ENCODE measurements around the gene EVA1C. TPM values are rescaled to one million over a fixed set of nuclear protein-coding genes. Genes with fewer than 3 reads are reported as not detected.
"Not testable (repeated sequence)": the region's sequence is repeated elsewhere in the genome, so short reads cannot be mapped to it uniquely, and the experiment has no call there.

EVA1C gene
- total and polyA plus RNA-seq, 2 experiments from 2014 or later: 2.2 to 3.4 TPM

GRCh38 chr21:32366191-32366590 lies 46.3 kb upstream of the EVA1C start:
- peaks cover 3% of the 10 kb centered on the region for H3K36me3 ChIP-seq (replicated peaks; ENCODE audit: insufficient read depth, low read depth)
- H3K4me2 ChIP-seq: no peak overlapping the region
- no peaks in the 10 kb centered on the region for H3K79me2 ChIP-seq
- H4K20me1 ChIP-seq (ENCODE audit: insufficient read depth, poor library complexity, severe bottlenecking): no peaks in the 10 kb centered on the region
- H3K9me3 ChIP-seq (ENCODE audit: low read depth): no peaks in the 10 kb centered on the region
- H3K27ac ChIP-seq: no peak overlapping the region
- no peak for TF ChIP-seq EZH2phosphoT487 (IDR thresholded peaks at IDR 0.05; ENCODE audit: low read depth, severe bottlenecking, unreplicated experiment)
- no peak for TF ChIP-seq EZH2 (IDR thresholded peaks at IDR 0.05; ENCODE audit: borderline replicate concordance)
- TF ChIP-seq CTCF (IDR thresholded peaks at IDR 0.05; ENCODE audit: poor library complexity): no peak
- no peaks in the 10 kb centered on the region for H3K27me3 ChIP-seq
- 96% methylated on average over 4 of the region's 4 CpGs for WGBS (ENCODE audit: low lambda C conversion rate, missing lambda C conversion rate)
- no peak overlapping the region for H3K4me3 ChIP-seq
- DNase-seq (ENCODE audit: low spot score): no peak
- no peak overlapping the region for H2AFZ ChIP-seq
- no peaks in the 10 kb centered on the region for H3K4me1 ChIP-seq (ENCODE audit: insufficient read depth)
- no peaks in the 10 kb centered on the region for H3K9me2 ChIP-seq (replicated peaks; ENCODE audit: insufficient read depth)

GRCh38 chr21:32367158-32367557 lies 45.3 kb upstream of the EVA1C start:
- H3K27me3 ChIP-seq: no peaks in the 10 kb centered on the region
- 100% methylated on average over 1 of the region's 1 CpG for WGBS (ENCODE audit: low lambda C conversion rate, missing lambda C conversion rate)

GRCh38 chr21:32368386-32368785 lies 44.1 kb upstream of the EVA1C start:
- no peak overlapping the region for H3K27ac ChIP-seq
- no peaks in the 10 kb centered on the region for H3K27me3 ChIP-seq
- no peaks in the 10 kb centered on the region for H4K20me1 ChIP-seq (ENCODE audit: insufficient read depth, poor library complexity, severe bottlenecking)
- no peak for DNase-seq (ENCODE audit: low spot score)
- H3K4me3 ChIP-seq: no peak overlapping the region
- WGBS (ENCODE audit: low lambda C conversion rate, missing lambda C conversion rate): 79% methylated on average over 9 of the region's 9 CpGs
- H2AFZ ChIP-seq: no peak overlapping the region
- TF ChIP-seq EZH2phosphoT487 (IDR thresholded peaks at IDR 0.05; ENCODE audit: low read depth, severe bottlenecking, unreplicated experiment) (no peak), CTCF (IDR thresholded peaks at IDR 0.05; ENCODE audit: poor library complexity) (no peak), EZH2 (IDR thresholded peaks at IDR 0.05; ENCODE audit: borderline replicate concordance) (no peak)
- no peaks in the 10 kb centered on the region for H3K4me1 ChIP-seq (ENCODE audit: insufficient read depth)
- H3K9me2 ChIP-seq (replicated peaks; ENCODE audit: insufficient read depth): no peaks in the 10 kb centered on the region
- no peaks in the 10 kb centered on the region for H3K79me2 ChIP-seq
- no peaks in the 10 kb centered on the region for H3K9me3 ChIP-seq (ENCODE audit: low read depth)
- H3K4me2 ChIP-seq: no peak overlapping the region
- H3K36me3 ChIP-seq (replicated peaks; ENCODE audit: insufficient read depth, low read depth): peaks cover 3% of the 10 kb centered on the region

More at GRCh38 chr21:32367158-32367557, 45.3 kb upstream of the EVA1C start:
- H3K79me2 ChIP-seq: no peaks in the 10 kb centered on the region
- H3K4me2 ChIP-seq: no peak overlapping the region
- H2AFZ ChIP-seq: no peak overlapping the region
- no peak overlapping the region for H3K4me3 ChIP-seq
- no peaks in the 10 kb centered on the region for H4K20me1 ChIP-seq (ENCODE audit: insufficient read depth, poor library complexity, severe bottlenecking)
- H3K9me2 ChIP-seq (replicated peaks; ENCODE audit: insufficient read depth): no peaks in the 10 kb centered on the region
- no peaks in the 10 kb centered on the region for H3K9me3 ChIP-seq (ENCODE audit: low read depth)
- DNase-seq (ENCODE audit: low spot score): no peak
- peaks cover 3% of the 10 kb centered on the region for H3K36me3 ChIP-seq (replicated peaks; ENCODE audit: insufficient read depth, low read depth)
- no peaks in the 10 kb centered on the region for H3K4me1 ChIP-seq (ENCODE audit: insufficient read depth)
- TF ChIP-seq EZH2 (IDR thresholded peaks at IDR 0.05; ENCODE audit: borderline replicate concordance): no peak
- no peak for TF ChIP-seq CTCF (IDR thresholded peaks at IDR 0.05; ENCODE audit: poor library complexity)
- TF ChIP-seq EZH2phosphoT487 (IDR thresholded peaks at IDR 0.05; ENCODE audit: low read depth, severe bottlenecking, unreplicated experiment): no peak
- H3K27ac ChIP-seq: no peak overlapping the region

- WGBS (ENCODE audit: low lambda C conversion rate, missing lambda C conversion rate): 90% methylated on average over 1 of the region's 1 CpG
- not testable (repeated sequence) for H3K4me1 ChIP-seq (ENCODE audit: insufficient read depth); H4K20me1 ChIP-seq (ENCODE audit: insufficient read depth, poor library complexity, severe bottlenecking); H3K9me3 ChIP-seq (ENCODE audit: low read depth); H2AFZ ChIP-seq; H3K4me3 ChIP-seq; H3K9me2 ChIP-seq (replicated peaks; ENCODE audit: insufficient read depth); H3K4me2 ChIP-seq; H3K36me3 ChIP-seq (replicated peaks; ENCODE audit: insufficient read depth, low read depth); H3K27me3 ChIP-seq; H3K27ac ChIP-seq; DNase-seq (ENCODE audit: low spot score); H3K79me2 ChIP-seq
Measured at GRCh38 chr21:32368961-32369360, 43.5 kb upstream of the EVA1C start.
